ENCODE results near the gene MAP7D3. TPM values are rescaled to one million over a fixed set of nuclear protein-coding genes. Genes with fewer than 3 reads are reported as not detected.

The MAP7D3 gene
- total and polyA plus RNA-seq, 9 of the 15 experiments (the other 6 are each of a cell fraction or from before 2014, with no cell fraction given): 9.4 to 27.7 (median 14.0) TPM

- TF ChIP-seq BRF2 (IDR thresholded peaks at IDR 0.05; ENCODE audit: borderline replicate concordance, insufficient read depth, insufficient read length): no peak
- TF ChIP-seq CBX8 (IDR thresholded peaks at IDR 0.05; ENCODE audit: borderline replicate concordance, extremely low read depth, low read depth, low read length, poor library complexity, severe bottlenecking): no peak
- no peak for TF ChIP-seq HCFC1 (IDR thresholded peaks at IDR 0.05; ENCODE audit: low read depth, low read length)
- TF ChIP-seq ZNF165 (CRISPR knock-in tag; IDR thresholded peaks at IDR 0.05; ENCODE audit: borderline replicate concordance): no peak
- no peak for TF ChIP-seq ZC3H4 (CRISPR knock-in tag; IDR thresholded peaks at IDR 0.05; ENCODE audit: borderline replicate concordance)
- no peak for TF ChIP-seq ZNF639 (CRISPR knock-in tag; conservative IDR thresholded peaks at IDR 0.05 in 1 of 2, IDR thresholded peaks at IDR 0.05 in 1 of 2)
- no peak for TF ChIP-seq NONO (IDR thresholded peaks at IDR 0.05; ENCODE audit: low read depth in 2 of 2, low read length in 1 of 2)
- TF ChIP-seq PYGO2 (tag; IDR thresholded peaks at IDR 0.05): no peak
- no peak for TF ChIP-seq SREBF1 (IDR thresholded peaks at IDR 0.05; ENCODE audit: borderline replicate concordance, low read depth, low read length)
- no peak for TF ChIP-seq ZNF121 (CRISPR knock-in tag; conservative IDR thresholded peaks at IDR 0.05)
- TF ChIP-seq CHD7 (IDR thresholded peaks at IDR 0.05; ENCODE audit: low read depth, low read length): no peak
Observed at GRCh38 chrX:136206916-136207315, 44.3 kb downstream of the MAP7D3 start (continued).
